Neural progenitor cell (in vitro differentiated cells): ENCODE results near the gene IFNA16.

ENCODE experiments used
- EZH2 ChIP-seq: fragments of 200-600 bp; sonication (generic); IDR thresholded peaks from 2 replicates; pipeline ENCODE4 v1.6.1; 2017; ENCODE audit warnings: antibody characterized with exemption, mild to moderate bottlenecking, moderate library complexity
- EZH2phosphoT487 ChIP-seq: fragments of 200-600 bp; sonication (generic); IDR thresholded peaks from 2 replicates; pipeline ENCODE4 v1.6.1; 2017; ENCODE audit warnings: antibody characterized with exemption
- TF ChIP-seq, protein P1 (sequence below): fragments of 200-600 bp; sonication (generic); IDR thresholded peaks from 2 replicates; pipeline ENCODE4 v1.5.1; 2017; ENCODE audit warnings: antibody characterized with exemption, mild to moderate bottlenecking

DNA sequence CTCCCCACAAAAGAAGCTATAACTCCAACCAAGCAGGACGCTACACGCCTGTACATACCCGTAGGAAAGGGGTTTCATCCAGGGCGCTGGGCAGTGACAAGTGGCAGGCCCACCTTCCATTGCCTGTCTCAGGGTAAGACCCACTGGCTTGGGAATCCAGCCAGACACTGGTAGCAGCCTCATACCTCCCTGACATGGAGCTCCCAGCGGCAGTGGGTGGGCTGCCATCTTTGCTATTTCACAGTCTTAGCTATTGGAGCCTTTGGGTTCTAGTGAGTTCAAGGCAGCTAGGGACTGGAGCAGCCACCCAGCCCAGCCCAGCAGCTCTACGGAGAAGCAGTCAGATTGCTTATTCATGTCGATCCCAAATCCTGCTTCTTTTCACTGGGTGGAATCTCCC is 6.8 kb downstream of the IFNA16 start:
- TF ChIP-seq, protein P1, sequence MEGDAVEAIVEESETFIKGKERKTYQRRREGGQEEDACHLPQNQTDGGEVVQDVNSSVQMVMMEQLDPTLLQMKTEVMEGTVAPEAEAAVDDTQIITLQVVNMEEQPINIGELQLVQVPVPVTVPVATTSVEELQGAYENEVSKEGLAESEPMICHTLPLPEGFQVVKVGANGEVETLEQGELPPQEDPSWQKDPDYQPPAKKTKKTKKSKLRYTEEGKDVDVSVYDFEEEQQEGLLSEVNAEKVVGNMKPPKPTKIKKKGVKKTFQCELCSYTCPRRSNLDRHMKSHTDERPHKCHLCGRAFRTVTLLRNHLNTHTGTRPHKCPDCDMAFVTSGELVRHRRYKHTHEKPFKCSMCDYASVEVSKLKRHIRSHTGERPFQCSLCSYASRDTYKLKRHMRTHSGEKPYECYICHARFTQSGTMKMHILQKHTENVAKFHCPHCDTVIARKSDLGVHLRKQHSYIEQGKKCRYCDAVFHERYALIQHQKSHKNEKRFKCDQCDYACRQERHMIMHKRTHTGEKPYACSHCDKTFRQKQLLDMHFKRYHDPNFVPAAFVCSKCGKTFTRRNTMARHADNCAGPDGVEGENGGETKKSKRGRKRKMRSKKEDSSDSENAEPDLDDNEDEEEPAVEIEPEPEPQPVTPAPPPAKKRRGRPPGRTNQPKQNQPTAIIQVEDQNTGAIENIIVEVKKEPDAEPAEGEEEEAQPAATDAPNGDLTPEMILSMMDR, result no peak
- no peak for TF ChIP-seq EZH2phosphoT487
- no peak for TF ChIP-seq EZH2
